Islet precursor cell (in vitro differentiated cells): Measurements from ENCODE around the gene LRRC4.
A peak's percentile ranks its signal among the peaks of the same experiment; 100 is the strongest.

Experiments
- DNase-seq: peaks from one replicate; pipeline ENCODE4 v3.0.0-alpha.2; 2018

LRRC4 gene

GRCh38 chr7:128029405-128029995 is 1.7 kb downstream of the LRRC4 start:
- no peak for DNase-seq

DNA sequence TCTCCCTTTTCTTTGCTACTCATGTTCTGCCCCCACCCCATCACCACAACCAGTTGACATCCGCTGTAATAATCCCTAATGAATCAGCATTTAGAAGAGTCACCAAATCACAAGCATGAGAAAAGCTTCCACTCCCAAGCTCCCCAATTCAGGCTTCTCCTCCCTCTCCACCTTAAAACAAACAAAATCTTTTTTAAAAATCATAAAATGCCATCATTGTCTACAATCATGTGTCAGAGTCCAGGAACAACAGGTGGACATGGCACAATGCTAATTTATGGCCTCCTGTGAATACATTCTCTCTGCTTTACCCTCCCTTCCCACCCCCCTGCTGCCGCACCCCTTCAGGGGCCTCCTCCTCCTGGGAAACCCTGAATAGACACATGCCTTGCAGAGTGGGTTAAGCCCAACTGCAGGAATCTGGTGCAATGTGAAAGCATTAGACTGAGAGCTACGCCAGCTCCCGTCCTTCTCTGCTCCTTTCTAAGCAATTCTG is 3.7 kb downstream of the LRRC4 start:
- DNase-seq = no peak

DNA sequence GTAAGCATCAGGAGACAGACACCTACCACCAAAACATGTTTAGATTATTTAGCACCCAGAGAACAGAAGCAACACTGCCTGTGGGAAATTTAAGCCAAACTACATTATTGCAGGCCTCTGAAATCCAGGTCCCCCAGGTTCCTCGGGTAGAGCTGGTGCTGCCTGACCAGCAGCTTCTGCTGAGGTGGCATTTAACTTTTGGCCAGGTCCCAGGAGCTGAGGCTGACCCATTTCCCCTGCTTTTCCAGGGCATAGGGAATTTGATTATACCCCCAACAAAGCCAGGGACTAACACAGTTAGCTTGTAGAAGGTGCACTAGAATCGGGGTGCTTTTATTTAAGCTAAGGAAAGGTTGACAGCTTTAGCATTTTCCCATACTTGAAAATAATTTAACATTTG is 4.7 kb downstream of the LRRC4 start:
- DNase-seq = no peak

- DNase-seq = no peak
Observed at GRCh38 chr7:128025819-128026218, 5.4 kb downstream of the LRRC4 start.

GRCh38 chr7:128025380-128025779 is 5.9 kb downstream of the LRRC4 start:
- DNase-seq = peak; percentile 82

- DNase-seq = no peak
Observed at GRCh38 chr7:128024151-128024550, 7.1 kb downstream of the LRRC4 start.

DNA sequence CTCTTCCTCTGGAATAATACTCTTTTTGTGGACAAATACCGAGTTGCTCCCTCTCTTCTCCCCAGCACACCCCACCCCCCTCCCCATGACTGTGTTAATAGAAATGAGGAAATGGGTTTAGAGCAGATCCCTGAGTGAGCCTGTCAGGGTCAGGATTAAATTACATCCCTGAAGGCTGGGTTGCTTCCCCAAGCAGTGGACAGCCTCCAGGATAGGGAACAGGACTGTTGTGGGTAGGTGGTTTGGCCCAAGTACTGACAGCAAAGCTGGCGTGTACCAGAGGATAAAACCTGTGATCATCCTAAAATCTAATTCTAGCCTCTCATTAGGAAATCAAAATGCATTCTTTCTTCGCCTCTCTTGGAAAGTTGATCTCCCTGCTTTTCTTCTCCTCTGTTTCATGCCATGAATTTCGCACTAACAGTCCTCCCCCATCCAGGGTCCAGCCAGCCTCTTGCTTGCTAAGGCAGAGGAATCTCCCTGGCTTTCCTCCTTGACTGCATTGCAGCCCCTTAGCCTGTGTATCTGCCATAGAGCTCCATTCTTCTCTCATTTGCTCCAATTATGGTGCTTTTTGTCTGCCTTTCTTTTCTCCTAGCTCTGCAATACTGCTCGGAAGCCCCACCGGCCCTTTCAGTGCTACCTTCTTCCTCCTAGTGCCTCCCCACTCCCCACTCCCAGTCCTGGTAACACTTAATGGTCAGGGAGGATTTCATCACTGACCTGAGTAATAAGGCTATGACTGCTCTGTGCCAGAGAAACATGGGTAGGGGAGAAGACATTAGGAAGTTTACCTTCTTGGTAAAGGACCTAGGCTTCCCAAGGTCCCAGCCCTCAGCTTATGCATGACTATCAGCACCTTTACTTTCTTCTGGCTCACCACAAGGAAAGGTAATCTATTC is 8.4 kb downstream of the LRRC4 start:
- peak; percentile 75 for DNase-seq

- peak; percentile 97 for DNase-seq
Observed at GRCh38 chr7:128021366-128021765, 9.9 kb downstream of the LRRC4 start.

DNA sequence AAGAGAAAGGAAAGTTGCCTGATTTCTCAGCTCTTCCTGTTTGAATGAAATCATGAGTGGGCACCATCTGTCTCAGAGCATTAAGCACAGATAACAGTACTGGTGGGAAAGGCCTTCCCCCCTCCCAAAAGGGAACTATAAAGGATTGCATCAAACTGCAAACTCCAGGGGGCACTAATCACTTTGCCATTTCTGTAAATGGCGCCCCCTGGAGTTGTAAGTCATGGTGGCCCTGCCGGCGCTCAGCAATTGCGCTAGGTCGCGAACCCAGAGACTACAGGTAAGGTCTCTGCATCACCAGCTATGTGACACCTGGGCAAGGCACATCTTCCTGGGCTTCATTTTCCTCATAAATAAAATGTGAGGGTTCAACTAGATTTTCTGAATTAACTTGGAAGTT is 11.1 kb downstream of the LRRC4 start:
- no peak for DNase-seq

DNA sequence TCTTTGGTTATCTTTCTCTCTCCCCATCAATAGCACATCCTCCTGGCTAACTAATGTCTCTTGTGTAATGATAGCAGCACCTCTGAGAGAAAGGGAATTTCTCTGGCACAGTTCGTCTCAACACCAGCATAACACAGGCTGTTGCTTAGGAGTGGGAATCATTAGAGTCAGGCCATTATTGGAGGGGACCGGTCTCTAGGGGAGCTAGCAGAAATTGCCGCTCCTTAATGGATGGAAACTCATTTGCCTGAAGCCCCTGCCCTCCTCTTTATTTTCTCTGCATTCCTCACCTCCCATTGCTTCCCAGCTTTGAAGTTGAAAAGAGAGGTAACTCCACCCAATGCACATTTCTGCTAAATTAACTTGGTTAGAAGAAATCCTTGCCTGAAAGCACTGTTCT is 11.9 kb downstream of the LRRC4 start:
- DNase-seq = no peak

DNA sequence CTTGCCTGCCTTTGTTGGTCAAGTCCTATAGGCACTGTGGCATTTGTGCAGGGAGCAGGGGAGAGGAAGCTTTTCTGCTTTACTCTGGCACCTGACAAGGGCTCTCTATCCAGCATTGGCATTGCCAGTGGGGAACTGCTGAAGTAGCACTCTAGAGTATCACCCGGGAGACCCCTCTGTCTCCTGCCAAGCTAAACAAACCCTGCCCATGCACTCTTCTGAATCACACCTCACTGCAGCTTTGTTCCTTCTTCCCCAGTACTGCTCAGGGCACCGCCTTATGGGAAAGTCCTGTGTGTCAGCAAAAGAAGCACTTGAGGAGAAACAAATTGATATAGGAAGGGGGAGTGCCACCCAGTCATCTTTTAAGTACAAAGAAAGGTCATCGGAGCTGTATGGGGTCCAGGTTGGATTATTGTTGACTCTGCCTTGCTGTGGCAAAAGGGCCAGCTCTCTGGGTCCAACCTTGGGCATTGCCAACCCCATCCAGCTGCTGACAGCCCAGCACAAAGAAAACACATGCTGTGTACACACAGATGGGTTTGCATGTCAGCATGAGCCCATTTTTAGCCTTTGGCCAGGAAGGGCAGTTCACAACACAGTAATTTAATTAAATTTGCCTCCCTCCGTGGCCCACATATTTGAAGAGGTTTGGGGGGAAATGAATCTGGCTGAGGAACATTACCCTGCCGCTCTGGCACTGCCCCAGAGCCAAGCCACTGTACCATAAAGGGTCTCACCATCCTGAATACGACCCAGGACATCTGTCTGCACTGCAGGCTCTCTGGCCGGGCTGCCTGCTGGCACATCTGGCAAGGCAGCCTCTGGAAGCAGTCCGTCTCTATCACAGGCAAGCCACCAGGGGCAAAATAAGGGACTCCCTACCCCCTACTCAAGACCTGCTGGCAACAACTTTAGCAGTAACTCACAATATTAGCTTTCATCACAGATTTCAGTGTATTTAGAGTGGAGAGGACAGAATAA is 13.1 kb downstream of the LRRC4 start:
- DNase-seq = no peak

GRCh38 chr7:128017460-128017859 is 13.8 kb downstream of the LRRC4 start:
- no peak for DNase-seq

GRCh38 chr7:128014811-128015210 is 16.4 kb downstream of the LRRC4 start:
- no peak for DNase-seq

DNA sequence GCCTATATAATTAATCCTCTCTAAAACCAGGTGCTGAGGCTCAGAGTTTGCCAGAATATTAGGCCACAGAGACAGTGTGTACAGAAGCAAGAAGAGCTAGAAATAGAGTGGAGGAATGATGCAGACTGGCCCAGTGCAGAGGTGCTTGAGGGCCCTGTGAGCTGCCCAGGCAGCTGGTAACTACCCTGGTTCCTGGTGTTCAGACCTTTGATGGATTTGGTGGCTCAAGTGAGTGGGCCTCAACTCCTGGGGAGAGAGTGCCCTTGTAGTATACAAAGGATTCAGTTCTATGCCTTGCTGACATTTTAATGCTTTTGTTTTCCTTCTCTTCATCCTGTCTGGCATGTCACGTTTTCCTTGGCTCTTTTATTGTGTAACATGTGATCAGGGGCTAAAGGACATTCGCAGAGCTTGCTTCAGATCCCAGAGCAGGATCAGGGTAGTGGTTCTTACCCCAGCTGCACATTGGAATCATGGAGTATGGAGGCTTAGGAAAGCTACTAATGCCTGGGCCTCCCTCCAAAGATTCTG is 20.0 kb downstream of the LRRC4 start:
- DNase-seq = no peak

- DNase-seq = peak; percentile 73
Observed at GRCh38 chr7:128010391-128011127, 20.7 kb downstream of the LRRC4 start.

- DNase-seq = no peak
Observed at GRCh38 chr7:128008744-128009143, 22.5 kb downstream of the LRRC4 start.

GRCh38 chr7:128008141-128008540 is 23.1 kb downstream of the LRRC4 start:
- DNase-seq = no peak

DNA sequence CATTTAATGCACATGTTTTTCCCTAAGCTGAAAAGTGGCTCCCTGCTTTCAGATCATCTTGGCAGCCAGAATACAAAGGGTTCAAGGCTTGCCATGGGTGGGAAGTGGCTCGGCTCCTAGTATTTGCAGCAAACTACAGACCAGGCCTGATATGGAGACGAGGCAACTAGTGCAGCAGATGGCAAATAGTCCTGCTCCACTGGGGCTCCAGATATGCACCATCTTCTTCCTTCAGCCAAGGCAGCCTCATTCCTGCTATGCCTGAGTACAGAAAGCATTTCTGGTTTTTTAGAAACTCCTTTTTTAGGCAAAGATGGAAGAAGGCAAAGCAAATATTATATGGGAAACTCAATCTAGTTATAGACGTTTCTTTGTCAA is 23.9 kb downstream of the LRRC4 start:
- DNase-seq = no peak

DNA sequence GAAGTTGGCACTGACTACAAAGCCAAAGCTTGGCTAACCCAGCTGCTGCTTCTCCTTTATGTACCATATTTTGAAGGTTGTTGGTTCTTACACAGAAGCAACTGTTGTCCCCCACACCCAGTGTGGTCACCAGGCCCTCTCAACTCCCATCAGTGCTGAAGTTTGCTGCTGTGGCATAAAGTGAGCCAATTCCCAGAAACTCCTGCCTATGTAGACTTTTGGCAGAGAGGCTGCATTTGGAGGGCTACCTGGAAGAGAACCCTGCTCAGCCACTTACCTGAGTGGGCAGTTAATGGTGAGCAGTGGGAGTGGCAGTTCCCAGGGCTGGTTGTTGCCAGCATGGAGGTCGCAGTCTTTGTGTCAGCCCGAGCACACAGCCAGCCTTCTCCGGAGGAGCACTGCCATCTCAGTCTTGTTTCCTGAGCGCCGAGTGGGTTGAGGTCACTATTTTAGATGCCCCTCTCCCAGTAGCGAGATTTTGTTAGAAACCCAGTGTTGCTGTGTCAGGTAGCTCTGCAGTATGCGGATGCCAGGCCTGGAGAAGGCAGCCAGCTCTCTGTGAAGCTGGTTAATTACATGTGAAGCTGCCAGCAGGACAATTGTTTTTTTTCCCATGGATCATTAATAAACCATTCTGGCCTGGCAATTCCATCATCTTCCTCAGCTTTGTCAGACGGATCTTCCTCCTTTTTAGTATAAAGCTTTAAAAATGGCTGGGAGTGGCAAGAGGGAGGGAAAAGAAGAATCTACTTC is 24.5 kb downstream of the LRRC4 start:
- no peak for DNase-seq

DNA sequence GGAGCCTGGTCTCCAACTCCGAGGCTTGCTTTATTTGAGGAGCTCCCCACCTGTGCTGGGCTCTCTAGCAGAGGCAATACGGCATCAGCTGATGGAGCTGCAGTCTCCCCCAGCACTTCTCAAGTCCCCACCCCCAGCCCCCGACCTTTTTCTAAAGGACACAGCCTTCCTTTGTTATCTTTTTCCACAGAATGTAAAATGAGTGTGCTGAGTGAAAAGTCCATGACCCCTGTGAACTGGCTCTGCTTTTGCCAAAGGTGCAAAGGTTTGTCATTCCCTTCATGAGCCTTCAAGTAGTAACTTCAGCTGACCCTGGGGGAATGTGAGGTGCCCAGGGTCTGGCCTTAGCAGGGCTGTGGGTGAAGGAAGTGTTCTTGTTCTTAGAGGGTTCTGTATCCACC is 25.5 kb downstream of the LRRC4 start:
- DNase-seq = no peak

DNA sequence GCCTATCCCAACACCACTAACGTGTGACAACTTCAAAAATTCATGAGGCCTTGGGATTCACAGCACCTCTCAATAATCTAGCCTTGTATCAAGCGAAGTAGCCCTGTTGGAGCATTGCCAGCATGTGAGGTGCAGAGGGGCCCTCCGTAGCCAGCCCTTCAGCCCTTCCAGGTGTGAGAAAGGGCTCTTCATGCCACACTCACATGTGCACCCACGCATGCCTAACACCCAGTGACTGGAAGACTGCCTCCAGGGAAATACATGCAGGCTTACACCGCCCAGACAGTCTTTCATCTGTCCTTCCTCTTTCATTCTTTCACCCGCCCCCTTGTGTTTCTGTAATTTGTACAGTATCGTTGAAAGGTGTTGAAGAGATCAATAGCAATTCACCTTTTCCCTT is 26.1 kb downstream of the LRRC4 start:
- DNase-seq = no peak
